ENCODE results near the gene ERV3-1. TPM values are rescaled to one million over a fixed set of nuclear protein-coding genes. Genes with fewer than 3 reads are reported as not detected.

The ERV3-1 gene, protein sequence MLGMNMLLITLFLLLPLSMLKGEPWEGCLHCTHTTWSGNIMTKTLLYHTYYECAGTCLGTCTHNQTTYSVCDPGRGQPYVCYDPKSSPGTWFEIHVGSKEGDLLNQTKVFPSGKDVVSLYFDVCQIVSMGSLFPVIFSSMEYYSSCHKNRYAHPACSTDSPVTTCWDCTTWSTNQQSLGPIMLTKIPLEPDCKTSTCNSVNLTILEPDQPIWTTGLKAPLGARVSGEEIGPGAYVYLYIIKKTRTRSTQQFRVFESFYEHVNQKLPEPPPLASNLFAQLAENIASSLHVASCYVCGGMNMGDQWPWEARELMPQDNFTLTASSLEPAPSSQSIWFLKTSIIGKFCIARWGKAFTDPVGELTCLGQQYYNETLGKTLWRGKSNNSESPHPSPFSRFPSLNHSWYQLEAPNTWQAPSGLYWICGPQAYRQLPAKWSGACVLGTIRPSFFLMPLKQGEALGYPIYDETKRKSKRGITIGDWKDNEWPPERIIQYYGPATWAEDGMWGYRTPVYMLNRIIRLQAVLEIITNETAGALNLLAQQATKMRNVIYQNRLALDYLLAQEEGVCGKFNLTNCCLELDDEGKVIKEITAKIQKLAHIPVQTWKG
- 6.9 and 9.1 TPM in 2 replicates for total RNA-seq

DNA sequence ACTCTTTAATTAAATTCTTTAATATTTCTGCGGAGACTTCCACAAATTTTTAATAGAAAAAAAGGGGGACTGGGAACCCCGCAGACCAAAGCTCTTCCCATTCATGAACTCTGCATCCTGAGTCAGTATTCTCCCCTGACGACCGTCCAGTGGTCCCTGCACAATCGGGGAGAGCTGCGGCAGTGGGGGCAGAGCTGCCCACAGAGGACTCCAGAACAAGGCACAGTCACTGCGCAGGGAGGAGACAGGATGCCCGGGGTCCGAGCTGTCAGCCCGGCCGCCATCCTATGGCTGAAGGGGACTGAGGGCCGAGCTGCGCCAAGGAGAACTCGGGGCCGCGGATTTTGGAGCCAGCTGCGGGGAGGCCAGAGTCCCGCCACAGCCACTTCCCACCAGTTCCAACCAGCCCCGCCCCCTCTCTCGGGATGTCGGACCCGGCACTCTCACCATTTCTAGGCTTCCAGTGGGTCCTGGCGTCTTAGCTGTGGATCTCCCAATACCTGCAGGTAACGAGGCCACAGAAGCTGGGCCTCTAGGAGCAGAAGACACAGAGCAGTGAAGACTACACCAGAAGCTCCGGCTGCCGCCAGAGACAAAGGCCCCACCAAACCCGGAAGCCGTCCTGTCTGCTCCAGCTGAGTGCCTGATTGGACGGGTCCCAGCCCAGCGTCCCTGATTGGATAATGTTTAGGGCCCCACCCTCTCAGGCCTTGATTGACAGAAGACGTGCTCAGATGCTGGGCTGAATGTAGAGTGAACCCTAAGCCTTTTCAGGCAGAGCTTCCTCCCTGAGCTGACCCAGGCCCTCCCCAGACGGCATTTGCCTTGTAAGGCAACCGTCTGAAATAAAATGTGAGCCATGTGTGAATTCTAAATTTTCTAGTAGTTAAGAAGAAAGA is at the start of gene ERV3-1:
ERV3-1 (minus strand) TSS at position 594 of the 899 bp plus-strand sequence. CDS start 13,661 bp downstream, outside the sequence.

DNA sequence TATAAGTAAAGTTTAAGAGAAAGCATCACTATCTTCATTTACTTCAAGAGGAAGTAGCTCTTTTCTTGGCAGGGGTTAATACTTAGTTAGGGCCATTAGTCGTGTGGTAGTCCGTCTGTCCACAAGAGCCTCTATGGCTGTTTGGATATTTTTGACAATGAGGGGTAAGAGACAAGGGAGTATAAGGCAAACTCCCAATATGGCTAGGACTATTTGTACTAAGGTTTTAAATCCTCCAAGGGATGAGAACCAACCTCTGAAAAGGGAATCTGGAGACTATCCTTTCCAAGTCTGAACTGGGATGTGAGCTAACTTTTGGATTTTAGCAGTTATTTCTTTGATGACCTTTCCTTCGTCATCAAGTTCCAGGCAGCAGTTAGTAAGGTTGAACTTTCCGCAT is 15.6 kb downstream of the ERV3-1 start, which contains the start of gene ZNF117:
ZNF117 (minus strand) TSS at position 101 of the 400 bp plus-strand sequence.

Other genes with a start within 250 kb of the ERV3-1 start
- 3.2 TPM in 2 replicates for gene ZNF138, start 212.3 kb downstream of the ERV3-1 start, total RNA-seq
- 2.7 and 3.4 TPM in 2 replicates for gene ZNF273, start 103.4 kb downstream of the ERV3-1 start, total RNA-seq
- gene ZNF117, start 15.7 kb downstream of the ERV3-1 start, total RNA-seq, result 3.6 and 4.7 TPM in 2 replicates